ENCODE measurements around the gene SUCNR1.
"Not testable (repeated sequence)": the region's sequence is repeated elsewhere in the genome, so short reads cannot be mapped to it uniquely, and the experiment has no call there.

DNA sequence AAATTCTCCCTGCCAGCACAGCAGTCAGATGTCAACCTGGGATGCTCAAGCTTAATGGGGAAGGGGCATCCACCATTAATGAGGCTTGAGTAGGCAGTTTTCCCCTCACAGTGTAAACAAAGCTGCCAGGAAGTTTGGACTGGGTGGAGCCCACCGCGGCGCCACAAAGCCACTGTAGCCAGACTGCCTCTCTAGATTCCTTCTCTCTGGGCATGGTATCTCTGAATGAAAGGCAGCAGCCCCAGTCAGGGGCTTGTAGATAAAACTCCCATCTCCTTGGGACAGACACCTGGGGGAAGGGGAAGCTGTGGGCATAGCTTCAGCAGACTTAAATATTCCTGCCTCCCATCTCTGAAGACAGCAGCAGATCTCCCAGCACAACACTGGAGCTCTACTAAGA is 12.0 kb downstream of the SUCNR1 start:
- TF ChIP-seq EZH2 (IDR thresholded peaks at IDR 0.05; ENCODE audit: borderline replicate concordance, insufficient read depth, low read depth, low read length, poor library complexity, severe bottlenecking) = not testable (repeated sequence)
- TF ChIP-seq, protein P1, sequence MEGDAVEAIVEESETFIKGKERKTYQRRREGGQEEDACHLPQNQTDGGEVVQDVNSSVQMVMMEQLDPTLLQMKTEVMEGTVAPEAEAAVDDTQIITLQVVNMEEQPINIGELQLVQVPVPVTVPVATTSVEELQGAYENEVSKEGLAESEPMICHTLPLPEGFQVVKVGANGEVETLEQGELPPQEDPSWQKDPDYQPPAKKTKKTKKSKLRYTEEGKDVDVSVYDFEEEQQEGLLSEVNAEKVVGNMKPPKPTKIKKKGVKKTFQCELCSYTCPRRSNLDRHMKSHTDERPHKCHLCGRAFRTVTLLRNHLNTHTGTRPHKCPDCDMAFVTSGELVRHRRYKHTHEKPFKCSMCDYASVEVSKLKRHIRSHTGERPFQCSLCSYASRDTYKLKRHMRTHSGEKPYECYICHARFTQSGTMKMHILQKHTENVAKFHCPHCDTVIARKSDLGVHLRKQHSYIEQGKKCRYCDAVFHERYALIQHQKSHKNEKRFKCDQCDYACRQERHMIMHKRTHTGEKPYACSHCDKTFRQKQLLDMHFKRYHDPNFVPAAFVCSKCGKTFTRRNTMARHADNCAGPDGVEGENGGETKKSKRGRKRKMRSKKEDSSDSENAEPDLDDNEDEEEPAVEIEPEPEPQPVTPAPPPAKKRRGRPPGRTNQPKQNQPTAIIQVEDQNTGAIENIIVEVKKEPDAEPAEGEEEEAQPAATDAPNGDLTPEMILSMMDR (IDR thresholded peaks at IDR 0.05) = not testable (repeated sequence)
